SU-DHL-6 (cell line): ENCODE measurements around the gene MIEF1.

Experiments
- H2AFZ ChIP-seq: fragments of 200-600 bp; sonication (generic); 2 replicates; pipeline ENCODE4 v1.6.1; 2014; ENCODE audit warnings: low read depth, mild to moderate bottlenecking, moderate library complexity, mixed read lengths, antibody characterized with exemption, low read length; ENCODE audit not compliant: severe bottlenecking
- H3F3A ChIP-seq: fragments of 200-600 bp; shearing (Covaris generic); 2 replicates; pipeline ENCODE4 v1.6.0; 2016; ENCODE audit warnings: antibody characterized with exemption, mild to moderate bottlenecking; ENCODE audit not compliant: insufficient read depth
- H3K27ac ChIP-seq: fragments of 200-600 bp; sonication (generic); 2 replicates; pipeline ENCODE4 v1.5.1; 2016; ENCODE audit warnings: low read depth, mild to moderate bottlenecking, low read length, moderate library complexity, mixed read lengths
- H3K27me3 ChIP-seq: fragments of 200-600 bp; sonication (generic), shearing (Covaris generic); 2 replicates; pipeline ENCODE4 v1.6.0; 2014; ENCODE audit warnings: mild to moderate bottlenecking, low read length
- H3K36me3 ChIP-seq: fragments of 200-600 bp; sonication (generic); 2 replicates; pipeline ENCODE4 v1.6.1; 2014; ENCODE audit warnings: mild to moderate bottlenecking, low read length, mixed read lengths
- H3K4me2 ChIP-seq: fragments of 300-600, 200-600 bp; shearing (Covaris generic), sonication (generic); 2 replicates; pipeline ENCODE4 v1.6.0; 2014; ENCODE audit warnings: low read length, low read depth, mild to moderate bottlenecking; ENCODE audit not compliant: poor library complexity, severe bottlenecking
- H3K4me3 ChIP-seq: fragments of 200-600 bp; sonication (generic); 2 replicates; pipeline ENCODE4 v1.5.1; 2014; ENCODE audit warnings: antibody characterized with exemption, low read length, mild to moderate bottlenecking, mixed read lengths; ENCODE audit not compliant: insufficient read depth, poor library complexity, severe bottlenecking
- H3K79me2 ChIP-seq: fragments of 200-600 bp; sonication (generic); 2 replicates; pipeline ENCODE4 v1.6.1; 2014; ENCODE audit warnings: mild to moderate bottlenecking, low read length, moderate library complexity; ENCODE audit not compliant: insufficient read depth
- H3K9ac ChIP-seq: fragments of 200-600 bp; sonication (generic); 2 replicates; pipeline ENCODE4 v1.7.0; 2014; ENCODE audit warnings: mild to moderate bottlenecking, low read length
- H3K9me2 ChIP-seq: fragments of 200-600 bp; sonication (generic); replicated peaks from 2 replicates; pipeline ENCODE4 v1.6.1; 2014; ENCODE audit warnings: low read length; ENCODE audit not compliant: insufficient read depth
- H3K9me3 ChIP-seq: fragments of 200-600 bp; sonication (generic); 2 replicates; pipeline ENCODE4 v1.6.1; 2014; ENCODE audit warnings: low read length, mixed read lengths; ENCODE audit not compliant: insufficient read depth
- H4K20me1 ChIP-seq: fragments of 200-600 bp; sonication (generic); 2 replicates; pipeline ENCODE4 v1.6.1; 2014; ENCODE audit warnings: low read depth, mild to moderate bottlenecking, antibody characterized with exemption, low read length, moderate library complexity, mixed read lengths
- EZH2phosphoT487 ChIP-seq: fragments of 200-600 bp; sonication (generic), shearing (Covaris generic); conservative IDR thresholded peaks from 2 replicates; pipeline ENCODE4 v1.6.1; 2018; ENCODE audit warnings: mild to moderate bottlenecking, antibody characterized with exemption, low read length, moderate library complexity, mixed read lengths
- TF ChIP-seq, protein P1 (sequence below): fragments of 200-600 bp; sonication (generic); IDR thresholded peaks from one replicate; pipeline ENCODE4 v1.5.1; 2017; ENCODE audit warnings: antibody characterized with exemption, mild to moderate bottlenecking, low read length, moderate library complexity; ENCODE audit not compliant: insufficient read depth, poor library complexity, severe bottlenecking

The MIEF1 gene

DNA sequence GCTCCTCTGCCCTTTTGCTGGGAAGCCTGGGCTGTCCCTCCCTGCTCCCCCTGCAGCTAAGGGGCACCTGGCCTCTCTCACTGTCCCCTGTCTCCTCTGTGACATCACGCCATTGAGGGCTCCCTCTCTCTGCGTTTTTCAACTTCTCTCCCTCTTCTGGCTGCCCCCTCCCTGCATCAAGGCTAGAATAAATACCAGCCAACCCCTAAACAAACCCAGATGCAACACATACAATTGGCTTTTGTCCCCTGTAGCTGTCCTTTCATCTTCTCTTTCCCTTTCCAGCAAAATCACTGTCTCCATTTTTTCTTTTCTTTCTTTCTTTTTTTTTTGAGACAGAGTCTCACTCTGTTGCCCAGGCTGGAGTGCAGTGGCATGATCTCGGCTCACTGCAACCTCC, 3.3 kb upstream of the MIEF1 start:
- Histone ChIP-seq H3K36me3 (no peaks in the 10 kb centered on the region), H3K4me3 (no peak overlapping the region), H3K4me2 (no peak overlapping the region), H4K20me1 (no peaks in the 10 kb centered on the region), H3K27ac (no peak overlapping the region), H2AFZ (no peak overlapping the region), H3F3A (peaks cover 5% of the 10 kb centered on the region; the same call in 1 of the 2 replicates), H3K9me3 (no peaks in the 10 kb centered on the region), H3K9ac (no peak overlapping the region), H3K9me2 (no peaks in the 10 kb centered on the region), H3K27me3 (no peaks in the 10 kb centered on the region), H3K79me2 (peaks cover 14% of the 10 kb centered on the region)
- no peak for TF ChIP-seq EZH2phosphoT487
- TF ChIP-seq, protein P1, sequence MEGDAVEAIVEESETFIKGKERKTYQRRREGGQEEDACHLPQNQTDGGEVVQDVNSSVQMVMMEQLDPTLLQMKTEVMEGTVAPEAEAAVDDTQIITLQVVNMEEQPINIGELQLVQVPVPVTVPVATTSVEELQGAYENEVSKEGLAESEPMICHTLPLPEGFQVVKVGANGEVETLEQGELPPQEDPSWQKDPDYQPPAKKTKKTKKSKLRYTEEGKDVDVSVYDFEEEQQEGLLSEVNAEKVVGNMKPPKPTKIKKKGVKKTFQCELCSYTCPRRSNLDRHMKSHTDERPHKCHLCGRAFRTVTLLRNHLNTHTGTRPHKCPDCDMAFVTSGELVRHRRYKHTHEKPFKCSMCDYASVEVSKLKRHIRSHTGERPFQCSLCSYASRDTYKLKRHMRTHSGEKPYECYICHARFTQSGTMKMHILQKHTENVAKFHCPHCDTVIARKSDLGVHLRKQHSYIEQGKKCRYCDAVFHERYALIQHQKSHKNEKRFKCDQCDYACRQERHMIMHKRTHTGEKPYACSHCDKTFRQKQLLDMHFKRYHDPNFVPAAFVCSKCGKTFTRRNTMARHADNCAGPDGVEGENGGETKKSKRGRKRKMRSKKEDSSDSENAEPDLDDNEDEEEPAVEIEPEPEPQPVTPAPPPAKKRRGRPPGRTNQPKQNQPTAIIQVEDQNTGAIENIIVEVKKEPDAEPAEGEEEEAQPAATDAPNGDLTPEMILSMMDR = no peak

DNA sequence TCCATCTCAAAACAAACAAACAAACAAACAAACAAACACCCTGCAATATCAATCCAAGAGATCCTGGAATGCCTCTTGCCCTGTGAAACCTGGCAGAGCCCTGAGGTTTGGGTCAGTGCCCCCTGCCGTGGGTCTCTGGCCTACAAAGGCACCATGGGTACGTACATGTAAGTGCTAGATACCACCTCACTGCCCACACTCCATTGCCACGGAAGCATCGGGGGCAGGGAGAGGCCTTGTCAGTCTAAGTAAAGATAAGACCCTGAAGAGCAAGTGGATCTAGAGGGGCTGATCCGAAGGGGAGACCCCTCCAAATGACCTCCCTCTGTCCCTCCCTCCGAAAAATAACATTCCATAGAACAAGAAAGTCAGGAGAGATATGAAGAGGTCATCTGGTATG, 2.0 kb upstream of the MIEF1 start:
- no peaks in the 10 kb centered on the region for H3K27me3 ChIP-seq
- no peak overlapping the region for H3K9ac ChIP-seq
- TF ChIP-seq, protein P1 = no peak
- TF ChIP-seq EZH2phosphoT487 = no peak
- H4K20me1 ChIP-seq = no peaks in the 10 kb centered on the region
- no peaks in the 10 kb centered on the region for H3K9me2 ChIP-seq
- H3K9me3 ChIP-seq = no peaks in the 10 kb centered on the region
- H3K4me3 ChIP-seq = no peak overlapping the region
- peaks cover 27% of the 10 kb centered on the region for H3K79me2 ChIP-seq
- H2AFZ ChIP-seq = no peak overlapping the region
- no peaks in the 10 kb centered on the region for H3K36me3 ChIP-seq
- H3K27ac ChIP-seq = no peak overlapping the region
- no peak overlapping the region for H3K4me2 ChIP-seq
- no peaks in the 10 kb centered on the region for H3F3A ChIP-seq

DNA sequence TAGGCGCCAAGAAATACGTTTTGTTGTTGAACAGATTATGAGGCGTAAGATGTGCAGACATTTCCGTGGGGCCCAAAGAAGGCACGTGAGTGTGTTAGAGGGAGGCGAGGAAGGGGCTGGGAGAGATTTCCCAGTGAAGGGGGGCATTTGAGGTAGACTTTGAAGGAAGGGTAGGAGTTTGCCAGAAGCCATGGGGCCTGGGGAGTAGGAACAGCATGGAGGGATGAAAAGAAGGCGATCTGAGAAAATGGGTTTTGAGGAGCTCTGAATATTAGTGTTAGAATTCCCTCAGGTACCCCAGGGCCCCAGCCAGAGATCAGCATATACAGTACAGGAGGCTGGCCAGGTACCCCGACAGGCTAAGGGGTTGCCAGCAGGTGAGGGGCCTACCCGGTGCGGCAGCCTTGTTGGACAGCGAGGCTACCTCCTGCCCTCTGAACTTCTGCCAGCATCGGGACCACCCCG, 414 bp upstream of the MIEF1 start:
- TF ChIP-seq, protein P1 = no peak
- TF ChIP-seq EZH2phosphoT487 = no peak

More for the DNA sequence above, 414 bp upstream of the MIEF1 start:
- Histone ChIP-seq H2AFZ (peak overlapping the region; percentile 45), H3K9me2 (no peaks in the 10 kb centered on the region), H3K27ac (no peak overlapping the region), H3K79me2 (peaks cover 42% of the 10 kb centered on the region), H3K9ac (peak overlapping the region; percentile 93; the same call in 1 of the 2 replicates), H3F3A (no peaks in the 10 kb centered on the region), H3K27me3 (no peaks in the 10 kb centered on the region), H3K36me3 (no peaks in the 10 kb centered on the region), H4K20me1 (no peaks in the 10 kb centered on the region), H3K4me3 (peak overlapping the region; percentile 93), H3K4me2 (peak overlapping the region; percentile 92), H3K9me3 (no peaks in the 10 kb centered on the region)
